HG03103 (cell line): ENCODE data around the gene PALM3.
"Not testable (repeated sequence)": the region's sequence is repeated elsewhere in the genome, so short reads cannot be mapped to it uniquely, and the experiment has no call there.

Source experiments
- ATAC-seq: cut with Tn5 transposase; IDR thresholded peaks from one replicate; pipeline ENCODE4 v1.9.1; 2021; ENCODE audit warnings: low read depth; ENCODE audit not compliant: unreplicated experiment

PALM3 gene

DNA sequence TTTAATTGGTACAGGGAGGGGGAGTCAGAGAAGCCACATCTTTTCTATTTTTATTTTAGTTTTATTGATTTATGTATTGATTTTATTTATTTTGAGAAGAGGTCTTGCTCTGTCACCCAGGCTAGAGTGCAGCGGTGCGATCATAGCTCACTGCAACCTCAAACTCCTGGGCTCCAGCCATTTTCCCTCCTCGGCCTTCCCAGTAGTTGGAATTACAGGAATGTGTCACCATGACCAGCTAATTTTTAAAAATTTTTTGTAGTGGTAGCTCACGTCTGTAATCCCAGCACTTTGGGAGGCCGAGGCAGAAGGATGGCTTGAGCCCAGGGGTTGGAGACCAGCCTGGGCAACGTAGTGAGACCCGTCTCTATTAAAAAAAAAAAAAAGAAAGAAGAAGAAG is 26.2 kb downstream of the PALM3 start:
- no peak for ATAC-seq

DNA sequence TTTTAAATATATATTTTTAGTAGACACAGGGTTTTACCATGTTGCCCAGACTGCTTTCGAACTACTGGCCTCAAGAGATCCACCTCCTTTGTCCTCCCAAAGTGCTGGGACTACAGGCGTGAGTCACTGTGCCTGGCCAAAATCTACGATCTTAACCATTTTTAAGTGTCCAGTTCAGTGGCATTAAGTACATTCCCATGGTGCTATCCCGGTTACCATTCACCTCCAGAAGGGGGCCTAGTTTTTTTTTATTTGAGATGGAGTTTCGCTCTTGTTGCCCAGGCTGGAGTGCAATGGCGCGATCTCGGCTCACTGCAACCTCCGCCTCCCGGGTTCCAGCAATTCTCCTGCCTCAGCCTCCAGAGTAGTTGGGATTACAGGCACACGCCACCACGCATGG is 26.7 kb downstream of the PALM3 start:
- ATAC-seq = not testable (repeated sequence)

DNA sequence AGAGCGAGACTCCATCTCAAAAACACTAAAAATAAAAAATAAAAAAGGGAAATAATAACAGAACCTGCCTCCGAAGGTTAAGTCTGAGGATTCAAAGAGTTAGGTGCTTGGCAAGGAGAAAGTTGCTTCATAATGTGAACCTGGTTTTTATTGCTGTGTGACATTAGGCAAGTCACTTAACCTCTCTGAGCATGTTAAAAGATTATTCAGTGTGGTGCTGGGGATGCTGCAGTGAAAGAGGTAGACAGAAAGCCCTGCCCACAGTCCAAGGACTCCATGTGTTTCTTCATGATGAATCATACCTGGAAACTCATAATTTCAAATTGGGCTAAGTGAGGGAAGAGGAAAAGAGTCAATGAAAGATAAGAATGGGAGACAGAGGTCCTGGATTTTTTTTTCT is 27.9 kb downstream of the PALM3 start:
- no peak for ATAC-seq

DNA sequence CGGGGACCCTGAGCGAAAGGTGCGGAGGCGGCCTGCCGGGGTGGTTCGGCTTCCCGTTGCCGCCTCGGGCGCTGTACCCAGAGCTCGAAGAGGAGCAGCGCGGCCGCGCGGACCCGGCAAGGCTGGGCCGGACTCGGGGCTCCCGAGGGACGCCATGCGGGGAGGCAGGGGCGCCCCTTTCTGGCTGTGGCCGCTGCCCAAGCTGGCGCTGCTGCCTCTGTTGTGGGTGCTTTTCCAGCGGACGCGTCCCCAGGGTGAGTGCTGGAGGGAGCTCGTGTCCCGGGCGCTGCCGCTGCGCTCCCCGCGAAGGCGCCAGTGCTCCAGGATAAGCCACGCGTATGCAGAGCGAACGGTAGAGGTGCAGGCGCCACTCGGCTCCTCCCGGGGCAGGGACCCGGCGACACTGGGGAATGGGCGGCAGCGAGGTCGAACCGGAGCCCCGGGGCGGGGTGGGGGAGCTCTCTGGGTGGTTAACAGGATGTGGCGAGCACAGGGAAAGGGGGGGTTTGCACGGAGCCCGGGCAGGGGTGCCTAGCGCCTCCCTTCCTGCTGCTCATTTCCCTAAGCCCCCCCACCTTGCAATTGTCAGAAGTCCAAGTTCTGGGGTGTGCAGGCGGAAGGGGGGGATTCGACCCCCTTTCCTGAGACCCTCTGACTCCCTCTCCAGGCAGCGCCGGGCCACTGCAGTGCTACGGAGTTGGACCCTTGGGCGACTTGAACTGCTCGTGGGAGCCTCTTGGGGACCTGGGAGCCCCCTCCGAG is 30.0 kb downstream of the PALM3 start, which contains the start of gene IL27RA:
Gene IL27RA, plus strand, starts transcription at position 44 of the 762 bp plus-strand sequence. Its CDS starts 111 bp downstream, at position 155.
- ATAC-seq = no peak

DNA sequence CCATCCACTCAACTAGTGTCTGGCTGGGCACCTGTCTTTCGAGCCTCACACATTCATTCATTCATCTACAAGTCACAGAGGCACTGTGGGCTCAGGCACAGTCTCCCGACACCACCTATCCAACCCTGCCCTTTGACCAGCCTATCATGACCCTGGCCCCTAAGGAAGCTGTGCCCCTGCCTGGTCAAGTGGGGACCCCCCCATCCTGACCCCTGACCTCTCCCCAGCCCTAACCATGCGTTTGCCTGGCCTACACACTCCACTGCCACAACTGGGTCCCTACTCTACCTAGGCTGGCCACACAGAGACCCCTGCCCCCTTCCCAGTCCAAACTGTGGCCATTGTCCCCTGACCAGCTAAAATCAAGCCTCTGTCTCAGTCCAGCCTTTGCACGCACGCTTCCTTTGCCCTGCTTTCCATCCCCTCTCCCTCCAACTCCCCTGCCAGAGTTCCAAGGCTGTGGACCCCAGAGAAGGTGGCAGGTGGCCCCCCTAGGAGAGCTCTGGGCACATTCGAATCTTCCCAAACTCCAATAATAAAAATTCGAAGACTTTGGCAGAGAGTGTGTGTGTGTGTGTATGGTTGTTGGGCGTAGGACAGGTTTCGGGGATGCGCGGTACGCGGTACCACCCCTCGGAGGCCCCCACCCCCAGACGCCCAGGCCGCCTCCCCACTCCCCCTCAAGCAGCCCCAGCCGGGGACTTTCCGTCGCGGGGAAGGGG is 30.7 kb downstream of the PALM3 start:
- no peak for ATAC-seq

DNA sequence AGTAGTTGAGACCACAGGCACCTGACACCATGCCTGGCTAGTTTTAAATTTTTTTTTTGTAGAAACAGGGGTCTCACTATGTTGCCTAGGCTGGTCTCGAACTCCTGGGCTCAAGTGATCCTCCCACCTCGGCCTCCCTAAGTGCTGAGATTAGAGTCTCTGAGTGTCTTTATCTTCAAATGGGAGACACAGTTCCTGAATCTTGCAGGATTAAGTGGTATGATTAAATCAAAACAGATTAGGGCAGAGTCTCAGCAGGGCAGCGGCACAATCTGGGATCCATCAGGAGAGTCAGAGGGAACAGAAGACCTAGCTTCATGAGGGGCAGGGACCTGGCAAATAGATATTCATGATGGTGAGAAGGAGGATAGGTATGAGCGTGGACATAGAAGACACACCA is 33.0 kb downstream of the PALM3 start:
- ATAC-seq = no peak

DNA sequence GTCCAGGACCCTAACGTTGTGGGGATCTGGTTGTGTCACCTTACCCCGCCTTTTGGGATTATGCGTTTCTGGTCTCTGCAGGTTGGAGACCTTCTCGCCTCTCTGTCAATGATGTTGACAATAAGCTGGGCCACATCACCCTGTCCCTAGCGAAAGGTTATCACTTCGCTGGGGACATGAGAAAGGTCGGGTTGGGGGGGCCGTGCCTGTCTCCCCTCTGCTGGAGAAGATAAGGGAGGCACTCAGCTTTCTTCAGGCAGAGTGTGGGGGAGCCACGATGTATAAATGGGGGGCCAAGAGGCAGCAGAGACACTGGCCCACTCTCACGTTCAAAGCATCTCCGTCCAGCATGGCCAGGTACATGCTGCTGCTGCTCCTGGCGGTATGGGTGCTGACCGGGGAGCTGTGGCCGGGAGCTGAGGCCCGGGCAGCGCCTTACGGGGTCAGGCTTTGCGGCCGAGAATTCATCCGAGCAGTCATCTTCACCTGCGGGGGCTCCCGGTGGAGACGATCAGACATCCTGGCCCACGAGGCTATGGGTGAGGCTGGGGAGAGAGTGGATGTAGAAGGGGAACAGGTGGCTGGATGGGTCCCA is 33.9 kb downstream of the PALM3 start, which contains the start of gene RLN3:
Gene RLN3, plus strand, starts transcription at position 293 of the 595 bp plus-strand sequence. Its CDS starts 57 bp downstream, at position 350.
- ATAC-seq = no peak

DNA sequence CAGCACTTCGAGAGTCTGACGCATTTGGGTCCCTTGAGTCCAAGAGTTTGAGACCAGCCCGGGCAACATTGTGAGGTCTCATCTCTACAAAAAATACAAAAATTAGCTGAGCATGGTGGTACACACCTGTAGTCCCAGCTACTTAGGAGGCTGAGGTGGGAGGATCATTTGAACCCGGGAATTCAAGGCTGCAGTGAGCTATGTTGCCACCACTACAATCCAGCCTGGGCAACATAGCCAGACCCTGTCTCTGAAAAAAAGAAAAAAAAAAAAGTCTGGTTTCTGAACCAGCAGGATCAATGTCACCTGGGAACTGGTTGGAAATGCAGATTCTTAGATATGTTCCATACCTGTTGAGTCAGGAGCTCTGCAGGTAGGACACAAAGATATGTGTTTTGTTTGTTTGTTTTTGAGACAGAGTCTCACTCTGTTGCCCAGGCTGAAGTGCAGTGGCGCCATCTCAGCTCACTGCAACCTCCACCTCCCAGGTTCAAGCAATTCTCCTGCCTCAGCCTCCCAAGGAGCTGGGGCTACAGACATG is 35.2 kb downstream of the PALM3 start:
- not testable (repeated sequence) for ATAC-seq

DNA sequence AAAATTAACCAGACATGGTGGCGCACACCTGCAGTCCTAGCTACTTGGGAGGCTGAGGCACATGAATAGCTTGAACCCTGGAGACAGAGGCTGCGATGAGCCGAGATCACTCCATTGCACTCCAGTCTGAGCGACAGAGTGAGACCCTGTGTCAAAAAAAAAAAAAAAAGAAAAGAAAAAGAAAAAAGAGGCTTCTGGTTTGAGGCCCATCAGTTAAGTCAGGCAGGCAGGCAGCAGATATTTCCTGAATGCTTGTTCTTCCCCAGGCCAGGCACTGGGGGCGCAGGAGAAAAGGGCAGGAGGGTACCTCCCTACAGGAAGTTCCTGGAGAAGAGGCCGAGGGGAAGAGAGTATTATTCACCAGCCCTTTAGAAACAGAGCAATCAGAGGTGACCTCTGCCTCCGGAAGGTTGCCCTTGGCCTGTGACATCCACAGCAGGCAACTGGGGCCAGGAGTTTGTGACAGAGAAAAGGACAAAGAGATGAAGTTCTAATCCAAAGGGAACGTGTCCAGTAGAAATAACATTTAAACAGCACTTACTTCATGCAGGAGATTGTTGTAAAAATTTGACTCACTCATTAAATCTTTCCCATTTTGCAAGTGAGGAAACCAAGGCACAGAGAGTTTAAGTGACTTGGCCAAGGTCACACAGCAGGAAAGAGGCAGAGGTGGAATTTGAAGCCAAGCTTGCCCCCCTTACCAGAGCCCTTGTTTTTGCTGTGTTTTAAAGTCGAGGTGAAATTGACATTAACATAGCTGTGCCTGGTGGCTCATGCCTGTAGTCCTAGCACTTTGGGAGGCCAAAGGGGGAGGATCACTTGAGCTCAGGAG is 38.3 kb downstream of the PALM3 start:
- no peak for ATAC-seq

DNA sequence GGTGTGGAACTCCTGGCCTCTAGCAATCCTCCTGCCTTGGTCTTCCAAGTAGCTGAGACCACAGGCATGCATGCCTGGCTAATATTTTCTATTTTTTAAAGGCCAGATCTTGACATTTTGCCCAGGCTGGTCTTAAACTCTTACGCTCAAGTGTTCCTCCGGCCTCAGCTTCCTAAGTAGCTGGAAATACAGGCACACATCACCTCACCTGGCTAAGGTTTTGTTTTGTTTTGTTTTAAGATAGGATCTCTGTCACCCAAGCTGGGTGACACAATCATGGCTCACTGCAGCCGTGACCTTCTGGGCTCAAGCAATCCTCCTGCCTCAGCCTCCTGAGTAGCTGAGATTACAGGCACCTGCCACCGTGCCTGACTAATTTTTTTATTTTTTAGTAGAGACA is 39.4 kb downstream of the PALM3 start:
- ATAC-seq = no peak

DNA sequence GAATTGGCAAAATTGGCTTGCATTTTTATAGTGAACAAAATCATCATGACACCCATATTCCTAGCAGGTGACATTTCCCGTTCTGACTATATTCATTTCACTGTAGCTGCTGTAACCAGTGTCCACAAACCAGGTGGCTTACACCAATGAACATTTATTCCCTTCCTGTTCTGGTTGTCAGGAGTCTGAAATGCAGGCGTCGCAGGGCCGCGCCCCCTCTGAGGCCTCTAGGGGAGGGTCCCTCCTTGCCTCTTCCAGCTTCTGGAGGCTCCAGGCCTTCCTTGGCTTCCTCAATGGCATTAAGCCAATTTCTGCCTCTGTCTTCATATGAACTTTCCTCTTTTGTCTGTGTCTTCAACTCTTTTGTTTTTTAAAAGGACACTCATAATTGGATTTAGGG is 40.4 kb downstream of the PALM3 start:
- no peak for ATAC-seq

DNA sequence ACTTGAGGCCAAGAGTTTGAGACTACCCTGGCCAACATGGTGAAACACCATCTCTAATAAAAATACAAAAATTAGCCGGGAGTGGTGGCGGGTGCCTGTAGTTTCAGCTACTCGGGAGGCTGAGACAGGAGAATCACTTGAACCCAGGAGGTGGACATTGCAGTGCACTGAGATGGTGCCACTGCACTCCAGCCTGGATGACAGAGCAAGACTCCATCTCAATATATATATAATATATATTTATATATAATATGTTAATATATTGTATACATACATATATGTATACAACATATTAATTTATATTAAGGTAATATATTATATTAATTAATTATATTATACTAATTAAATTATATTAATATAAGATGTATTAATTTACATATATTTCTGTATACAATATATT is 42.1 kb downstream of the PALM3 start:
- not testable (repeated sequence) for ATAC-seq

DNA sequence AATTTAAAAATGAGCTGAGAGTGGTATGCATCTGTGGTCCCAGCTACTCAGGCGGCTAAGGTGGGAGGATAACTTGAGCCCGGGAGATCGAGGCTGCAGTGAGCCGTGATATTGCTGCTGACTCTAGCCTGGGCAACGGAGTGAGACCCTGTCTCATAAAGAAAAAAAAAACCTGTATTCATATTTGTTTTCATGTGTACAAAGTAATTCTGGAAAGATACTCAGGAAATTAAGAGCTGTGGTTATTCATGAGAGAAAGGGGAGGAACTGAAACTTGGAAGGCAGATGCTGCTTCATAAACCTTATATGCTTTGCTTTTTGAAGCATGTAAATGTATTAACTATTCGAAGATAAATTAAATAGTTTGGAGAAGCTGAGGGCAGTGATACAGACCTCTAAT is 42.8 kb downstream of the PALM3 start:
- no peak for ATAC-seq

DNA sequence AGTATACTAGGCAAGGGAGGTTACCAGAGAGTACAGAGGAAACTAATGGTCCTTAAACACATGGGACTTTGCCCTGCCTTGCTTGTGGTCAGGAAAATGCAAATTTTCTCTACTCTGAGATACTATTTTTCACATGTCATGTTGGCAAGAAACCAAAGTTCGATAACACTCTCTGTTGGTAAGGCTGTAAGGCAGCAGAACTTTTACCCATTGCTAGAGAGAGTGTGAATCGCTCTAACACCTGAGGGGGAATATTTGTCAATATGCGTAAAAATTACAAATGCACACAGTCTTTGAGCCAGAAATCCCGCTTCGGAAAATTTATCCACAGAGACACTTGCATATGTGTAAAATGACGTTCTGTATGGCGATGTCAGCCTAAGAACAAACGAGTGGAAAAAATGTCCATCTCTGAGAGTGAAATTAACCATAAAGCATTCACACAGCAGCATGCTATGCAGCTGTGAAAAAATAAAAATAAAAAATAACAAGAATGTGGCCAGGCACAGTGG is 46.3 kb downstream of the PALM3 start:
- no peak for ATAC-seq

DNA sequence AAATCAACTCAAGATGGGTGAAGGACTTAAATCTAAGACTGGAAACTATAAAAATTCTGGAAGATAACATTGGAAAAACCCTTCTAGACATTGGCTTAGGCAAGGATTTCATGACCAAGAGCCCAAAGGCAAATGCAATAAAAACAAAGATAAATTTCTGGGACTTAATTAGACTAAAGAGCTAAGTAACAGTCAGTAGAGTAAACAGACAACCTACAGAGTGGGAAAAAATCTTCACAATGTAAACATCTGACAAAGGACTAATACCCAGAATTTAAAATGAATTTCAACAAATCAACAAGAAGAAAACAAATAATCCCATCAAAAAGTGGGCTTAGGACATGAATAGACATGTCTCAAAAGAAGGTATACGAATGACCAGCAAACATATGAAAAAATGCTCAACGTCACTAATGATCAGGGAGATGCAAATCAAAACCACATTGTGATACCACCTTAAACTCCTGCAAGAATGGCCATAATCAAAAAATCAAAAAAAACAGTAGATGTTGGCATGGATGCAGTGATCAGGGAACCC is 49.4 kb downstream of the PALM3 start:
- ATAC-seq = no peak

DNA sequence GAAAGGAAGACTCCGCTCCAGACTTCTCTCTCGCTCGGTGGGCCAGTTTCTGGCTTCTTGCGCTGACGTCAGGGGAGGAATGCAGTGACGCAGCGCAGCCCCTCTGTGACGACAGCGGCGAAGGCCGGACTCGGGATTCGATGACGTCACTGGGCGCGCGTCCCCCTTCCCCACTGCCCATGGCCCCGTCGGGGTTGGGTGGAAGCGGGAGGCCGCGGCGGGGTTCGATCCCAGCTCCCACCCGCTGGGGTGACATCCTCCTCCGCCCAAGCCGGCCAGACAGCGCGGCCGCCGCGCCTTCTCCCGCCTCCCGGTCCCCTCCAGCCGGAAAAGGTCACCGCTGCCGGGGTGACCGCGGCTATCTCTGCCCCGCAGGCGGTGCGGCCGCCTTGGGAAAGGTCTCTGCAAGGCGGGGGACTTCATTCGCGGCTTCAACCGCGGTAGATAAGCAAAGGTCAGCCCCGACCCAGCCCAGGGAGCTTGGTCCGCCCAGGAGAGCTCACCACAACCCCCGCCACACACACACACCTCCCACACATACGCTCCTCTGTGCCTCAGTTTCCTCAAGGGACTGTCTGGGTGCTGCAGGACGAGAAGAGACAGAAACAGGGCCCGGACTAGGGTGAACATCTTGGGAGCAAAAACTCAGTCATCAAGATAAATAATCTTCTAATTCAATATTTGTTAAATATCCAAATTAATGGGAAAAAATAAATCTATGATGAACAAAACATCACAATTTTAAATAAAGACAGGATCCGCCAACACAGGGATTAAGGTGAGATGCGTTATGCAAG is 54.9 kb downstream of the PALM3 start:
- no peak for ATAC-seq

DNA sequence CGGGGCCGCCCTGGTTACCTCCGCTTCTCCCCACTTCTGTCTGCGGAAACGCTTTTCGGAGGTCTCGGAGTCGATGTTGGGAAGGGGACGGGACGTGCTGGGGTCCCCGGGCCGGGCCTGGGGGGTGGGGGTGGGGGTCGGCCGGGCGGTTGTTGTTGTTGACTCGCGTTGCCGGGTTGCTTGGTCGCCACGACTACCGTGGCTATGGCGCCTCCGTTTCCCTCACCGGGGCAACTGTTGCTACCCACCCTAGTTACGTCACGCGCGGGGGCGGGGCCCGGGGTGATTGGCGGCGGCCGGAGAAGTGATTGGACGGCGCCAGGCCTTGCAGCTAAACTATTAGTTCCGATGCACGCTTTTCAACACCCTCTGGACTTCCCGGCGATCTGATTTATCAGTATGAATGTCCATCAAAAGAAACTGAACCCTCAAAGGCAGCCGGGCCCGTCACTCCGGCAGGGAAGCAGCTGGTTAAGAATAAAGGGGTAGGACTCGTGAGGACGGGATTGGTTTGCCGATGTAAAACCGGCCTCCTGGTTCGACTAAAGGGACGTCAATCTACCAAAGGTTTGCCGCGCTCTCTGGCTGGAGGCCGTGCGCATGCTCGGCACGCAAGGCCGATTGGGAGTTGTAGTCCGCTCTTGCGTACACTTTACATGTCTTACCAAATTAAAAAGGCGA is 55.7 kb downstream of the PALM3 start, which contains the start of gene RFX1:
Gene RFX1, minus strand, starts transcription at position 236 of the 681 bp plus-strand sequence. CDS start 12,477 bp downstream, outside the sequence.
- ATAC-seq = peak; percentile 65

DNA sequence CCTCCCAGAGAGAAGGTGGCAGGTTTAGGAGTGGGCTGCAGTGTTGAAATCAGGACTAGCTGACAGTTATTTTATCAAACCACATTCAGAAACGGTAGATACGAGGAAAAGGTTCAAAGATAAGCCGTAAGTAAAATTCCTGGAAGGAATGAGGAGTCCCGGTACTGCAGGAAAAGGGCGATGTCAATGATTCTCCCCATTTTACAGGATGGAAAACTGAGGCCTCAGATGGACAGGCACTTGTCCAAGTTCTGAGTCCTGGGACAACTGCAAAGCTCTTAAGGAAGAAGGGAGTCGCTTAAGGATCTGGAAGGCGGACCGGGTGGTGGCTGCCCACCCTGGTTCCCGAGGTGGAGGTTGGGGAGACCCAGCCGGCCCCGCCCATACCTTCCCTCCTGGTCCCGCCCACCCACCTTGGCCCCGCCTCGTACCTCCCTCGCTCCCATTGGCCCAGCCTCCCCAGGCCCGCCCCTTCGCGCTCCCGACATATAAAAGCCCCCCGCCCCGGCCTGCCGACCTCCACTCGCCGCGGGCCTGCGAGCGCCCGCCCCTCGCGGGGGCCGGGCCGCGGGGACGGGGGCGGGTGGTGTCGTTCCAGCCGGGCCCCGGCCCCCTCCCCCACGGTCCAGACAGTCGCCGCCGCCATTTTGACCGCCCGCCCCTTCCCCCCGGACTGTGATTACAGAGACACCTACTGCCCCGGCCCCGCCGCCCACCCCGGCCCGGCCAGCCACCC is 56.4 kb downstream of the PALM3 start:
- ATAC-seq = no peak
